Stimulated activated CD8-positive, alpha-beta memory T cell treated with anti-CD3 and anti-CD28 coated beads, Interleukin-12 subunit alpha, Interleukin-12 subunit beta, amount 100 ng/mL, for 24 hours (primary cell): ENCODE results near the gene ALKBH5.

Source experiments
- DNase-seq: peaks from one replicate; pipeline ENCODE4 v3.0.0-alpha.2; 2020; ENCODE audit errors: extremely low read depth

The ALKBH5 gene

DNA sequence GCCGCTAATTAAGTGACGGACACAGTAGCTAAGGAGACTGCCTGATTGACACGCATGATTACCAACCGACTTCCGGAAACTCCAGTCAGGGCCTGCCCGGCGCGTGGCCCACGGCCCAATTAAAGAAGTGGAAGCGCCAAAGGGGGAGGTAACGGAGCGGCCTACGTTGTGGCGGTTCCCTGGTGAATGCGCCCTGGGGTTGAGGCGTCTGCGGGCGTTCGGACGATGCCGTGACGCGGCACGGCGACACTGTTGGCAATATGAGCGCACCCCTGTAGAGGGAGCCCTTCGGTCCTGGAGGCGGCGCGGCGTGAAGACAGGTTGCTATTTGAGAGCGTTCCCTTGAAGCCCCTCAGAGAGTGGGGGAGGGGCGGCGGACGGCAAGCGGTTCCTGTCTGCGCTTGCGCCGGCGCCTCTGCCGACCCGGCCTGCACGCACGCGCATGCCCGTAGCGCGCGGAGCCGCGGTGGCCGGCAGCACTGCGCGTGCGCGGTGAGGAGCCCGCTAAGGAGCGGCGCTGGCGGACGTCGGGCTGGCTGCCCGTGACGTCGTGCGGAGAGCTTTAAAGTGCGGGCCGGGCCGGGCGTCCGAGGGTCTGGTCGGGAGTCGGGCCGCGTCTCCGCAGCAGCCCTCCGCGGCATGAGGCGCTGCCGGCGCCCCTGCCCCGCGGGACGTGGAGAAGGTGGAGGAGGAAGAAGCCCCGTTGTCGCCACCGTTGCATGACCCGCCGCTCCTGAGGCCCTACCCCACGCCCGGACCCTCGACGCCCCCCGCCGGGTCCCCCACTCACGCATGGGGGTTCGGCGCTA lies at the start of gene ALKBH5:
ALKBH5 (plus strand) TSS at position 495 of the 809 bp plus-strand sequence. CDS start 416 bp downstream, outside the sequence.
- DNase-seq: peak; percentile 92

DNA sequence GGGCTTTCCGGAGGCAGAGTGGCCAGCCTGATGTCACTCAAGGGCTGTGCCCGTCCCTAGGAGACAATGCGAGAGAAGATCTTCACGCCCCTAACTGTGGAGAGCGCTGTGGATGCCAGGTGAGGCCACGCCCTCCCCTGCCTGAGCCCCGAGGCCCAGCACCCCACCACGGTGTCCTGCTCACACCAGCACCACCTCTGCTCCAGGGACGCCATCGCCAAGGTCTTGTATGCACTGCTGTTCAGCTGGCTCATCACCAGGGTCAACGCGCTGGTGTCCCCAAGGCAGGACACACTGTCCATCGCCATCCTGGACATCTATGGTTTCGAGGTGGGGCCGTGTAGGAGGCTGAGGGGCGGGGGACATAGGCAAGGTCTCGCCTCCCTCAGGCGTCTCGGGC lies 47.3 kb upstream of the ALKBH5 start:
- no peak for DNase-seq

DNA sequence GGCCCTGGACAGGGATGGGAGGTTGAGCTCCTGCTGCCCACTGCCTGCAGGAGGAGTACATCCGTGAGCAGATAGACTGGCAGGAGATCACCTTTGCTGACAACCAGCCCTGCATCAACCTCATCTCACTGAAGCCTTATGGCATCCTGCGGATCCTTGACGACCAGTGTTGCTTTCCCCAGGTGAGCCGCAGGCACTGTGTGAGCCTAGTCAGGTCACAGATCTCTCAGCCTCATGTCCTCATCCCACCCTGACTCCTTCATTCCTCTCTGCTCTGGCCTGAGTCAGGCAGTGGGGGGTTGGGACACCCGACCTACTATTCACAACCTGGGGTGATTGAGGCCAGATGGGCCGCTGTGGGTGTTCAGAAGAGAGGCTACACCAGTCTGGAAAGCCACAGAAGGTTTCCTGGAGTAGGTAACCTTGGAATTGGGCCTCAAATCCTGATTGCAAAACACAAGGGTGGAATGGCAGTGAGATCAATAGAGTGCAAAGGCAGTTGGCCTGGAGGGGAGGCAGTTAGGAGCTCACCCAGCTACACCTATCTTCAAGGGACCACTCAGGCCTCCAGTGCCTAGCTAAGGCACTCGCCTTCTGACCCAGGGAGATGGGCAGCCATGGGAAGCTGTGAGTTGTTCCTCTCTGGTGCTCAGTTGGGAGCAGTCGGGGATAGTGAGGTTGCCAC lies 45.4 kb upstream of the ALKBH5 start:
- no peak for DNase-seq

DNA sequence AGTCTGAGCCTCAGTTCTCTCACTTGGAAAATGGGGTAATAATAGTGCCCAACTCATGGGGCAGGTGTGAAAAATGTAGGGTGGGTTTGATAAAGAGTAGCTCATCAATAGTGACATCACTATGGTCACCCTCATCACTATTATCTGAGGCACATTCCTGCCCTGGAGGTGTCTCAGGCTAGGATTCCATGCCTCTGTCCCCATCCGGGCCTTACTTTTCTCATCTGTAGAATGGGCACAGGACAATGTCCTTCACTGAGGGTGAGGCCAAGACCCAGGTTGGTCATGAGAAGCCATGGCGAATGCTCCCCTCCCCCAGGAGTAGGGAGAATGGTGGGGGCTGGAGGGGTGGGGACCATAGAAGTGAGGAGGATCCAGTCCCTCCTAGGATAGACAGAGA lies 44.5 kb upstream of the ALKBH5 start:
- DNase-seq: no peak

DNA sequence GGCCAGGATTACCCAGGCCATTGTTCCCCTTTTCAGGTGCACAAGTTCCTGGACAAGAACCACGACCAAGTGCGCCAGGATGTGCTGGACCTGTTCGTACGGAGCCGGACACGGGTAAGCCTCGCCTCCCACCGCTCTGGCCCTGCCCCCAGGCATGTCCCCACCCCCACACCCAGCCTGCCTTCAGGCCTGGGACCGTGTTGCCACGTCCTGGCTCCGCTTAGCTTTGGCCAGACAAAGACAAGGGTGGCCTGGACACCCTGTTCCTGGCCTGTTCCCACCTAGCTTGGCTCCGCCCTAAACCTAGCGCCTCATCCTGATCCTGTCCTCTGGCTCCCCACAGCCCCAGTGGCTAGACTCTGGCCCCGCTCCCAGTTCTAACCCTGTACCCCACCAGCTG lies 44.1 kb upstream of the ALKBH5 start:
- no peak for DNase-seq

DNA sequence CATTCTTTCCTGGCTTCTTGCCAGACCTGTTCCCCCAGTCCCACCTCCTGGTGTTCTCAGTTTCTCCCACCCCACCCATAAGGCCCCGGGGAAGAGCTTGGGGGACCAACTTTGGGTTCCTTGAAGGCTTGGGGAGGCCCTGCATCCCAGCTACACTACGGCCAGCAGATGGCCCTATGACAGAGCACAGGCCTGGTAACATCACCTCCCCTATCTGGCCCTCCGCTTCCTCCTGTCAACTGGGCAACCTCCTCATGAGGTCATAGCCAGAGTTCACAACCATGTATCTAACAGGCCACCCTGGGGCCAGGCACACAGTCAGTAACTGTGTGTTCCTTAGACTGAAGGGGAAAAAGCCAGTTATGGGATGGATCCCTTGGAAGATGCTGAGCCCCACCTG lies 43.7 kb upstream of the ALKBH5 start:
- no peak for DNase-seq

DNA sequence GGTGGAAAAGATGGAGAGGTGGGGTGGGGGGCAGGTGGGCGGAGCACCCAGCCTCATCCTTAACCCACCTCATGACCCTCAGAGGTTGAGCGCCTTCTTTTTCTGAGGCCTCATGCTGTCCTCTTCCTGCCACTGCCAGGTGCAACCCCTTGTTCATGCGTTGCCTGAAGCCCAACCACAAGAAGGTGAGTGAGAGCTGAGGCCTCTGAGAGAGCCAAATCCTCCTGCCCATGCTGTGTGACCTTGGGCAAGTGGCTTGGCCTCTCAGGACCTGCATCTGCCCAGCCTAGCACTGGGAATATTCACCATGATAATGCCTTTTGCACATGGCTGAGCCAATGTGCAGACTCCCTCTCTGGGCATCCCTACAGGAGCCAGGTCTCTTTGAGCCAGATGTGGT lies 43.0 kb upstream of the ALKBH5 start:
- DNase-seq: no peak

DNA sequence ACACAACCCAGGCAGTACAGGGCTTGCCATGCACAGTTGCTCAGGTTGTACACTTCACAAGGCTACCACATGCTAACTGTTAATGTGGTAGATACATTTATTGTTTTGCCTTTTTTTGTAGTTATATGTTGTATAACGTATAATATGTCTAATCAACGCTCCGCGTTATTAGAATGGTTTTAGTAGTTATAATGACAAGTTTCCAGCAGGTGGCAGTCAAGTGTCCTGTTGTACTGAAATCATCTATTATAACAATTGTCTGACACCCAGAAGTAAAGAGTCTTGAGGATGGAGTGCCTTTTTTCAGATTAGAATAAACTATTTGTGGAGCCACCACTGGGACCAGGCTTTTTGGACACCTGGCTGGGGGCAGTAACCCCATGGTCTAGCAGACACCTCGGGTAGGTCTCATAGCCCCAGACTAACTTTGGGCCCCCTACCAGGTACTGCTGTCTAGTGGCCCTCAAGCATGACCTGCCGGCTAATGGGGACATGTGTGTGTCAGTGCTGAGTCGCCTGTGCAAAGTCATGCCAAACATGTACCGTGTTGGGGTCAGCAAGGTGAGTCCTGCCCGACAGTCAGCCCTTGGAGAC lies 42.3 kb upstream of the ALKBH5 start:
- no peak for DNase-seq

DNA sequence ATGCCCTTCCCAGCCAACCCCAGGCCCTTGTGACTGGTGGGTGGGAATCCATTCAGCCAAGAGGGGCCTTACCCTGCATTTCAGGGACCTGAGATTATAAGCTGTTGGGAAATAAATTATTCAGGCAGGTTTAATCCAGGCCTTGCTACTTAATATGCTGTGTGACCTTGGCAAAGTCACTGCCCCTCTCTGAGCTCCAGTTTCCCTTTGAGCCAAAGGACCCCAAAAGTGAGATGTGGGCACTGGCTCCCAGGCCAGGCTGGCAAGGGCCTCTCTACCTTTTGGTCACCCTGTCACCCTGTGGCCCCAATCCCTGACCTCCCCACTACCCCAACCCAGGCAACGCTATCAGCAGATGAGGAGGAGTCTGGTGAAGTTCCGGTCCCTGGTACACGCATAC lies 41.2 kb upstream of the ALKBH5 start:
- no peak for DNase-seq

DNA sequence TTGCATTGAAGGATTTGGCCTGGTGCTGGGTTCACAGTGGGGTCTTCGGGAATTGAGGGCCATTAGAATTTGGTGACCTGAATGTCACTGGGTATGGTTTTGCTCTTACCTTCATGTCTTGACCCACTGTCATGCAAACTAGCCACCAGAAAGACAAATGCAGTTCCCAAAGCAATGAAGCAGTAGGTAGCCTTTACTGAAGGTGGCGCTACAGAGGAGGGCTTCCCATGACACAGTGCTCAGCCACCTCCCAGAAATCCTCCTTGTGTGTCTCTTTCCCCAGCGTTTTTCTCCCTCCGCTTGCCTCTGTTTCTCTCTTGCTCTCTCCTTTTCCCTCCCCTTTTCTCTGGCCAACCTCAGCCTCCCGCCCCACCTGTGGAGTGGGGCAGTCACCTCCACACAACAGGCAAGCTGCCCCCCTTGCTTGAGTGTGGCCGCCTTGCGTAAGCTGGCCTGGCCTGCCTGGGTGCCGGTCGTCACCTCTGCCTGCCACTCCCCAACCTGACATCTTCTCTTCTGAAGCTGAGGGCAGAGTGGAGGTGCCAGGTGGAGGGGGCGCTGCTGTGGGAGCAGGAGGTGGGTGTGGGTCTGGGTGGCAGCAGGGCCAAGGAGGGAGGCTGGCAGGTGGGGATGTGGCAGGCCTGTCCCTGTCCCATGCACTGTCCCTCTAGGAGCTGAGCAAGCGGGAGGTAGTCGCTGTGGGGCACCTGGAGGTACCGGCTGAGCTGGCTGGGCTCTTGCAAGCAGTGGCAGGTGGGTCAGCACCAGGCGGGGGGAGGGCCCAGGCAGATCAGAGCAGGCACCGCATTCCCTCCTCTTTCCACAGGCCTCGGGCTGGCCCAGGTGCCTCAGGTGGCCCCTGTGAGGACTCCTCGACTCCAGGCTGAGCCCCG lies 40.3 kb upstream of the ALKBH5 start:
- DNase-seq: no peak

DNA sequence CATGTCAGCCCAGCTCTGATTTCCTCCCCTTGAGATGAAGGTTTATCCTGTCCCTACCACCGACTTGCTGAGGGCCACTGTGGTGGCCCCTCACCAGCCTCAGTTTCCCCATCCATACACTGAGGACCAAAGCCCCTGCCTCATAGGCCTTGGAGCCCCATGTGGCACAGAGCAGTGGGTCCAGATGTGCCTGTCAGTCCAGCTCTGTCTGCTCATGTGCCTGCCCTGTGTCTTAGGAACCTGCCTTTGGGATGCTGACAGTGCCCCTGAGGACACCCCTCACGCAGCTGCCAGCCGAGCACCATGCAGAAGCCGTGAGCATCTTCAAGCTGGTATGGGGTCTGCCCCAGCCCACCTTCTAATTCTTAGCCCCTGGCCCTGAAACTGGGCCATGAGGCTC lies 39.4 kb upstream of the ALKBH5 start:
- DNase-seq: no peak

DNA sequence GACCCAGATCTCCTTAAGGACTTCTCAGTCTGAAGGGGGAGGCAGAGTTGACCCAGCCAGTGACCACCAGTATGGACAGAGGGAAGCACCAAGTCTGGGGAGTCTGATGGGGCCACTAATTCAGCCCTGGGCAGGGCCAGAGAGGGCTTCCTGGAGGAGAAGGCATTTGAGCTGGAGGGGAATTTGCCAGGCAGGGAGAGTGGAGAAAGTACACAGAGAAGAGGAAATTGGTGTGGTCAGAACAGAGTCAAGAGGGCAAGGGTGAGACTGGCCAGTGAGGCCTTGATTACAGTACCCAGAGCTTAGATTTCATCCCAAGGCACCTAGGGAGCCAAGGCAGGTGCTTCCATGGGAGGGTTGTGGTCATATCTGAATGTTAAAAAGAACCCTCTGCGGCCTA lies 38.8 kb upstream of the ALKBH5 start:
- DNase-seq: no peak

DNA sequence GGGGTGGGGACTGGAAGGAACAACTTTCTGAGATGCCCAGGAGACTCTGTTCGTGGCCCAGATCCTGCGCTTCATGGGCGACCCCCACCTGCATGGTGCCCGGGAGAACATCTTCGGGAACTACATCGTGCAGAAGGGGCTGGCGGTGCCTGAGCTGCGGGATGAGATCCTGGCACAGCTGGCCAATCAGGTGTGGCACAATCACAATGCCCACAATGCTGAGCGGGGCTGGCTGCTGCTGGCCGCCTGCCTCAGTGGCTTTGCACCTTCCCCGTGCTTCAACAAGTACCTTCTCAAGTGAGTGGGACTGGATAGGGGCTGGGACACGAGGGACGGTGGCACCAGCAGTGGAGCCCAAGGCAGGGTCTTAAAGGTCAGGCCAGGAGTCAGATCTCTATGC lies 37.8 kb upstream of the ALKBH5 start:
- no peak for DNase-seq

DNA sequence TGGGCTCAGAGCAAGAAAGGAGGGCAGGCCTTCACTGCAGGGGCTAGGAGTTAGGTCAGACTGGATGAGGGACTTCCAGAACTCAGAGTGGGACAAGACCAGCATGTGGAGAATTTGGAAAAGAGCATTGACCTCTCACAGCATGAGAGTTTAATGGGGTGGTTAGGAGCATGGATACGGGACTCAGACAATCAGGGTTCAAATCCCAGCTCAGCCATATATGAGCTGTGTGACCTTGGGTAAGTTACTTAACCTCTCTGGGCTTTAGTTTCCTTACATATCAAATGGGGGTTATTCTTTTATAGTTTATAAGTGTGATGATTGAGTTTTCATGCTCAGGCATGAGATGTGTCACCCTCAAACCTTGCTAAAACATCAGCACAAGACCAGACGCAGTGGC lies 37.4 kb upstream of the ALKBH5 start:
- DNase-seq: no peak

DNA sequence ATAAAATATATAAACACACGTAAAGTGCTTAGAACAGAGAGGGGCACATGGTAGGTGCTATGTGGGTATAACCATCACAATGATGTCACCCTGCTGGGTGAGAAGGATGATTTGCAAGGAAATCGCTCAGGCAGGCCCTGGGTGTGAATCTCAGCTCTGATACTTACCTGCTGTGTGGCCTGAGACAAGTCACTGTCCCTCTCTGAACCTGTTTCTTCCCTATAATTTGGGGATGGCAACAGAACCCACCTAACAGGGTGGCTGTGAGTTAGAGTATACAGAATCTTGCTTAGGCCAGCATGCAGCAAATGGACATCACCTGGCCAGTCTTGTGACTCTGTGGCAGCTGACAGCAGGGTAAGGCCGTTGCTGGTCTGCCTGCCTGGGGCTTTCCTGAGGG lies 36.6 kb upstream of the ALKBH5 start:
- DNase-seq: no peak

DNA sequence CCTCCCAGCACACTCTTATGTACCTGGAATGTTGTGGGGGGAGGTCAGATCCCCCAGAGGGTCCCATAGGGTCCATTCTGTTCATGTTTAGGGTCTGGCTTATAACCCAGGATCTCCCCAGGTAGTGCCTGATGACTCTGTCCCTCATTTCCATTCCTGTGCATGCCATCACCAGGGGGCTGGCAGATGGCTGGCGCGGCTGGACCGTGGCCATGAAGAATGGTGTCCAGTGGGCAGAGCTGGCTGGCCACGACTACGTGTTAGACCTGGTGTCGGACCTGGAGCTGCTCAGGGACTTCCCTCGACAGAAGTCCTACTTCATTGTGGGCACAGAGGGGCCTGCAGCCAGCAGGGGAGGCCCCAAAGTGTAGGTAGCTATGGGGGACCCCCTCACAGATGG lies 35.0 kb upstream of the ALKBH5 start:
- no peak for DNase-seq

DNA sequence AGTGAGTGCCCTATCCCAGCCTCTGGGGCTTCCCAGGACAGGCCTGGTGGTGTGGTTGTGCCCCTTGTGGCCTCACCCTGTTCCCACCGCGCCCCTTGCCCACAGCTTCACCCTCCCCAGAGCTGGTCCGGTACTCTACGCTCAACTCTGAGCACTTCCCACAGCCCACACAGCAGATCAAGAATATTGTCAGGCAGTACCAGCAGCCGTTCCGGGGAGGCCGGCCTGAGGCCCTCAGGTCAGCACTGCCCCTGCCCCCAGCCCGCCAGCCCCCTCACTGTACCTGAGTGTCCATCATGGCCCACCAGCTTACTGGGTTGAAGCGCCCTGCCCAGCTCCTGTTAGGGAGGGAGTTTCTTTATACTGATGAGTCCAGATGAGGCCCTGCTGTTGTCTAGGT lies 32.3 kb upstream of the ALKBH5 start:
- DNase-seq: no peak

DNA sequence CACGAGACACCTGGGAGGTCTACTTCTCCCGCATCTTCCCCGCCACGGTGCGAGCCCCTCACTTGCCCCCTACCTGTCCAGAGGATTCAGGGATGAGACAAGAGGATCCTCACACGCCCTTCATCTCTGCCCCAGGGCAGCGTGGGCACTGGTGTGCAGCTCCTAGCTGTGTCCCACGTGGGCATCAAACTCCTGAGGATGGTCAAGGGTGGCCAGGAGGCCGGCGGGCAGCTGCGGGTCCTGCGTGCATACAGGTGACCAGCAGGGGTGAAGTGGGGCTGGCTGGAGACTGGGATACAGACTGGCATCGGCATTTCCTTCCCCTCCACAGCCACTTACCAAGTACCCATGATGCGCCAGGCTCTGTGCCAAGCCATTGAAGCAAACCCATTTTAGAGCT lies 28.4 kb upstream of the ALKBH5 start:
- no peak for DNase-seq

DNA sequence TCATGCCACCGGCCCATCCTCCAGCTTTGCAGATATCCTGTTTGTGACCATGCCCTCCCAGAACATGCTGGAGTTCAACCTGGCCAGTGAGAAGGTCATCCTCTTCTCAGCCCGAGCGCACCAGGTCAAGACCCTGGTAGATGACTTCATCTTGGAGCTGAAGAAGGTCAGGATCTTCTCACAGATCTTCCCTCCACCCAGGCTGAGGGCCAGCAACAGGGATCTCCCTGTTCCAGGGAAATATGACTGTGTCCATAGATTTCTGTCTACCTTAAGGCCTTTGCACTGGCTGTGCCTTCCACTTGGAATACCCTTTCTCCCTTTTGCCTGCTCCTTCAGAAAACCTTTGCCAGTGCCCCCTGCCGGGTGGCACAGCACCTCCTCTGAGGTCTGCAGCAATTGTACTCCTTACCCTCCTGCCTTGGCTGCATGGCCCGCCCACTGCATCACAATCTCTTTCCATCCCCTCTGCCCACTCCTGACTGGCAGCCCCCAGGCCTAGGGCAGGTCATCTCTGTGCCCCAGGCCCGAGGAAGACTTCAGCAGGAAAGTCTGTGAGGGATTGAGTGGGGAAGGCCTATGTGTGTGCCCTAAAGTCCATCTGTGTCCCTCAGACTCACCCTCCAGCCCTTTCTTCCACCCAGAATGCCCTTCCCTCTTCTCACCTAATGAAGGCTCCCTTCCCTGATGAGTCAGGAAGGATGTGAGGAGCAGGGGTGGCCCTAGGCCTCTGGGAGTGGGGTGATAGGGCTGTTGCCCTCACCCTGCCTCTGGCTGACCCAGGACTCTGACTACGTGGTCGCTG lies 27.3 kb upstream of the ALKBH5 start:
- no peak for DNase-seq

DNA sequence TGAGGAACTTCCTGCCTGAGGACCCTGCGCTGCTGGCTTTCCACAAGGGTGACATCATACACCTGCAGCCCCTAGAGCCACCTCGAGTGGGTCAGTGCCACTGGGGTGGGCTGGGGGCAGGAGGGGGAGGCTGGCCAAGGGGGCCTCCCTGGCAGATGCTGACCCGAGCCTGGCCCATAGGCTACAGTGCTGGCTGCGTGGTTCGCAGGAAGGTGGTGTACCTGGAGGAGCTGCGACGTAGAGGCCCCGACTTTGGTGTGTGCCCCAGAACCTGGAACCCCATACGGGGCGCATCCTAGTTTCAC lies 26.7 kb upstream of the ALKBH5 start:
- DNase-seq: no peak

DNA sequence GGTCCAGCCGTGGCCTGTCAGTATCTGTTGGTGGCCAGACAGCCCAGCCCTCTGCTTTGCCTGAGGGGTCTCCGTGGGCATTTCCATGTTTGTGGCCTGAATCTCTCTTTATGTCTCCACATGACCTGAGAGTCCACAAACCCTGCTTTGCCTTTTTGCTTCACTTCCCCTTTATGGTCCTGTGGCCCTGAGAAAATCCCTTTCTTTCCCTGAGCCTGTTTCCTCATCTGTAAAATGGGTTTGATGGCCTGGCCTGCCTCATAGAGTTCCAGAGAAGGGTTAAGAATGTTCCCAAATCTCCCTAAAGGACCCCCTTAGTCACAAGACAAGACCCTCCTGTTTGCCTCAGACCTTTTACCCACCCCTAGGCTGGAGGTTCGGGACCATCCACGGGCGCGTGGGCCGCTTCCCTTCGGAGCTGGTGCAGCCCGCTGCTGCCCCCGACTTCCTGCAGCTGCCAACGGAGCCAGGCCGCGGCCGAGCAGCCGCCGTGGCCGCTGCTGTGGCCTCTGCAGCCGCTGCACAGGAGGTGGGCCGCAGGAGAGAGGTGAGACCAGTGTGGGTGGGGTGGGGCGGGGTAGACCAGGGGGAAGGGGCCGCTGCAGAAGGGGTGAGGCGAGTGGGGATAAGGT lies 26.2 kb upstream of the ALKBH5 start:
- no peak for DNase-seq
